K562 (cell line): Measurements from ENCODE around the gene FZD4. TPM values are rescaled to one million over a fixed set of nuclear protein-coding genes. Genes with fewer than 3 reads are reported as not detected.

Experiments used
- BRD9 ChIP-seq: fragments of 450-650 bp; IDR thresholded peaks from 2 replicates; pipeline ENCODE4 v1.6.1; 2018; ENCODE audit warnings: low read depth; ENCODE audit not compliant: partially characterized antibody
- CHAMP1 ChIP-seq: fragments of 450-650 bp; IDR thresholded peaks from 2 replicates; pipeline ENCODE4 v1.6.1; 2016; ENCODE audit warnings: mild to moderate bottlenecking
- DPF2 ChIP-seq: fragments of 450-650 bp; IDR thresholded peaks from 2 replicates; pipeline ENCODE4 v1.6.1; 2016
- FOXM1 ChIP-seq, 2 experiments: fragments of 450-650 bp in 1 of 2; sonication (generic) in 1 of 2; formaldehyde crosslinking in 1 of 2; IDR thresholded peaks; 2 replicates each; pipeline versions ENCODE4 v1.6.1 to v1.9.0; 2017 to 2022; ENCODE audit warnings: low read depth in 2 of 2, mild to moderate bottlenecking in 2 of 2, missing genetic modification reagents in 1 of 2, moderate library complexity in 1 of 2
- GABPB1 ChIP-seq: sonication (generic); formaldehyde crosslinking; IDR thresholded peaks from 2 replicates; pipeline ENCODE4 v1.8.0; 2022; ENCODE audit warnings: mild to moderate bottlenecking, missing genetic modification reagents
- GTF2B ChIP-seq: IDR thresholded peaks from 2 replicates; pipeline ENCODE4 v1.6.1; 2011; ENCODE audit not compliant: insufficient read length; ENCODE audit errors: extremely low read depth
- HMG20B ChIP-seq: fragments of 250-450 bp; sonication (Bioruptor Pico); IDR thresholded peaks from 2 replicates; pipeline ENCODE4 v1.5.0; 2021; ENCODE audit warnings: mild to moderate bottlenecking
- MEIS2 ChIP-seq: fragments of 450-650 bp; IDR thresholded peaks from 2 replicates; pipeline ENCODE4 v1.6.1; 2014; ENCODE audit warnings: mild to moderate bottlenecking; ENCODE audit not compliant: partially characterized antibody
- NONO ChIP-seq, 2 experiments: fragments of 200-400 bp in 1 of 2; fragments of 450-650 bp in 1 of 2; formaldehyde crosslinking in 1 of 2; IDR thresholded peaks; 2 replicates each; pipeline ENCODE4 v1.6.1; 2017; ENCODE audit warnings: low read depth in 2 of 2, mild to moderate bottlenecking in 2 of 2, moderate library complexity in 2 of 2, low read length in 1 of 2
- PKNOX1 ChIP-seq: fragments of 450-650 bp; IDR thresholded peaks from 2 replicates; pipeline ENCODE4 v1.6.1; 2016
- POLR2A ChIP-seq: fragments of 450-650 bp; conservative IDR thresholded peaks from 2 replicates; pipeline ENCODE4 v1.6.1; 2016
- SMARCA5 ChIP-seq: fragments of 450-650 bp; IDR thresholded peaks from 2 replicates; pipeline ENCODE4 v1.6.1; 2016
- SMARCE1 ChIP-seq: fragments of 450-650 bp; IDR thresholded peaks from 2 replicates; pipeline ENCODE4 v1.7.1; 2016; ENCODE audit warnings: mild to moderate bottlenecking
- TCFL5 ChIP-seq: fragments of 250-450 bp; sonication (Bioruptor Pico); conservative IDR thresholded peaks from 2 replicates; pipeline ENCODE4 v1.6.1; 2021; ENCODE audit warnings: mild to moderate bottlenecking, moderate library complexity, matching md5 sums
- THRB ChIP-seq: fragments of 450-650 bp; formaldehyde crosslinking; conservative IDR thresholded peaks from 2 replicates; pipeline ENCODE4 v1.4.0; 2022; ENCODE audit warnings: mild to moderate bottlenecking, missing genetic modification characterization
- VEZF1 ChIP-seq: fragments of 200-800 bp; sonication (Bioruptor generic); IDR thresholded peaks from 2 replicates; pipeline ENCODE4 v1.6.1; 2017; ENCODE audit warnings: missing genetic modification characterization, missing compliant biosample characterization
- XRCC5 ChIP-seq: fragments of 200-400 bp; formaldehyde crosslinking; IDR thresholded peaks from 2 replicates; pipeline ENCODE4 v1.6.1; 2017; ENCODE audit warnings: low read depth, mild to moderate bottlenecking, low read length
- ZBTB5 ChIP-seq: fragments of 450-650 bp; IDR thresholded peaks from 2 replicates; pipeline ENCODE4 v1.6.1; 2017; ENCODE audit warnings: antibody characterized with exemption
- ZNF551 ChIP-seq: fragments of 250-450 bp; sonication (Bioruptor Pico); IDR thresholded peaks from 2 replicates; pipeline ENCODE4 v1.5.0; 2021; ENCODE audit warnings: mild to moderate bottlenecking, moderate library complexity
- polyA plus RNA-seq, 8 experiments: library from polyadenylated mRNA; depleted of rRNA in 4 of 8; stranded (reverse) in 5 of 8; unstranded in 3 of 8; fragments of >200 nt; fragmentation: Nextera tagmentation in 2 of 8; fragmentation: Illumina TruSeq in 1 of 8; extraction: Ambion mirVana in 2 of 8; extraction: Trizol in 1 of 8; gene quantifications; 2 replicates each; pipeline versions ENCODE4 v1.2.1 to v1.2.3, GENCODE V29; 2011 to 2014; ENCODE audit warnings: inconsistent platforms in 1 of 8, missing spikeins in 1 of 8
- total RNA-seq, 7 experiments: library from RNA; depleted of rRNA in 6 of 7; stranded (reverse); fragments of >200 nt in 6 of 7; fragmentation: Illumina TruSeq in 2 of 7; extraction: Trizol in 2 of 7; gene quantifications; 2 replicates each; pipeline versions ENCODE4 v1.2.1 to v1.2.3, GENCODE V29; 2011 to 2021; ENCODE audit warnings: low replicate concordance in 1 of 7

FZD4 gene
- total and polyA plus RNA-seq, 9 of the 15 experiments (the other 6 are each of a cell fraction or from before 2014, with no cell fraction given) = 1.2 to 7.9 (median 5.8) TPM

- TF ChIP-seq PKNOX1 = peak; percentile 58; the same call in 1 of the 2 replicates
- no peak for TF ChIP-seq FOXM1 (IDR thresholded peaks at IDR 0.05; ENCODE audit: low read depth)
- TF ChIP-seq FOXM1 (CRISPR knock-in tag; IDR thresholded peaks at IDR 0.05; ENCODE audit: low read depth) = no peak
- TF ChIP-seq MEIS2 = peak; percentile 42
- peak; percentile 80 for TF ChIP-seq BRD9
- TF ChIP-seq SMARCA5 = peak; percentile 95
- peak; percentile 64 for TF ChIP-seq POLR2A
- TF ChIP-seq THRB (CRISPR knock-in tag) = no peak
- TF ChIP-seq XRCC5 = peak; percentile 78; the same call in 1 of the 2 replicates
- no peak for TF ChIP-seq CHAMP1
- TF ChIP-seq HMG20B = no peak
- 0 out of 2 replicates have a peak, but pooled peaks have one; percentile 5 for TF ChIP-seq SMARCE1
- TF ChIP-seq ZBTB5 = no peak
- TF ChIP-seq TCFL5 = no peak; the same call in 1 of the 2 replicates
- peak; percentile 97 for TF ChIP-seq VEZF1 (CRISPR knock-in tag)
- TF ChIP-seq NONO (IDR thresholded peaks at IDR 0.05; ENCODE audit: low read depth in 2 of 2, low read length in 1 of 2) = peak in 1 of 2 experiments; percentile 58; a peak in 1 of 4 replicates
- TF ChIP-seq ZNF551 (CRISPR knock-in tag) = no peak
- peak; percentile 71 for TF ChIP-seq DPF2
- TF ChIP-seq GABPB1 (CRISPR knock-in tag) = no peak; the same call in 1 of the 2 replicates
- TF ChIP-seq GTF2B = no peak
Measured at GRCh38 chr11:86955361-86956120, at the start of gene FZD4 (continued).
